ENCODE measurements around the gene PHPT1.

GRCh38 chr9:136858452-136858843 lies 9.2 kb downstream of the PHPT1 start:
- TF ChIP-seq POLR2AphosphoS5 (IDR thresholded peaks at IDR 0.05) = no peak
- TF ChIP-seq, protein P1, sequence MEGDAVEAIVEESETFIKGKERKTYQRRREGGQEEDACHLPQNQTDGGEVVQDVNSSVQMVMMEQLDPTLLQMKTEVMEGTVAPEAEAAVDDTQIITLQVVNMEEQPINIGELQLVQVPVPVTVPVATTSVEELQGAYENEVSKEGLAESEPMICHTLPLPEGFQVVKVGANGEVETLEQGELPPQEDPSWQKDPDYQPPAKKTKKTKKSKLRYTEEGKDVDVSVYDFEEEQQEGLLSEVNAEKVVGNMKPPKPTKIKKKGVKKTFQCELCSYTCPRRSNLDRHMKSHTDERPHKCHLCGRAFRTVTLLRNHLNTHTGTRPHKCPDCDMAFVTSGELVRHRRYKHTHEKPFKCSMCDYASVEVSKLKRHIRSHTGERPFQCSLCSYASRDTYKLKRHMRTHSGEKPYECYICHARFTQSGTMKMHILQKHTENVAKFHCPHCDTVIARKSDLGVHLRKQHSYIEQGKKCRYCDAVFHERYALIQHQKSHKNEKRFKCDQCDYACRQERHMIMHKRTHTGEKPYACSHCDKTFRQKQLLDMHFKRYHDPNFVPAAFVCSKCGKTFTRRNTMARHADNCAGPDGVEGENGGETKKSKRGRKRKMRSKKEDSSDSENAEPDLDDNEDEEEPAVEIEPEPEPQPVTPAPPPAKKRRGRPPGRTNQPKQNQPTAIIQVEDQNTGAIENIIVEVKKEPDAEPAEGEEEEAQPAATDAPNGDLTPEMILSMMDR (IDR thresholded peaks at IDR 0.05) = no peak
- no peak for TF ChIP-seq POLR2A (IDR thresholded peaks at IDR 0.05)

Measured in sigmoid colon (tissue), 4 donors.